DOHH2 (cell line): ENCODE data around the gene MLLT10.

ENCODE experiments used
- EZH2phosphoT487 ChIP-seq: fragments of 200-600 bp; sonication (generic); IDR thresholded peaks from 2 replicates; pipeline ENCODE4 v1.6.1; 2017; ENCODE audit warnings: borderline replicate concordance, mild to moderate bottlenecking, antibody characterized with exemption, low read length, moderate library complexity, mixed read lengths
- TF ChIP-seq, protein P1 (sequence below): fragments of 200-600 bp; sonication (generic); IDR thresholded peaks from one replicate; pipeline ENCODE4 v1.5.1; 2014; ENCODE audit warnings: antibody characterized with exemption, mild to moderate bottlenecking, low read depth, low read length; ENCODE audit not compliant: poor library complexity, severe bottlenecking

- TF ChIP-seq, protein P1, sequence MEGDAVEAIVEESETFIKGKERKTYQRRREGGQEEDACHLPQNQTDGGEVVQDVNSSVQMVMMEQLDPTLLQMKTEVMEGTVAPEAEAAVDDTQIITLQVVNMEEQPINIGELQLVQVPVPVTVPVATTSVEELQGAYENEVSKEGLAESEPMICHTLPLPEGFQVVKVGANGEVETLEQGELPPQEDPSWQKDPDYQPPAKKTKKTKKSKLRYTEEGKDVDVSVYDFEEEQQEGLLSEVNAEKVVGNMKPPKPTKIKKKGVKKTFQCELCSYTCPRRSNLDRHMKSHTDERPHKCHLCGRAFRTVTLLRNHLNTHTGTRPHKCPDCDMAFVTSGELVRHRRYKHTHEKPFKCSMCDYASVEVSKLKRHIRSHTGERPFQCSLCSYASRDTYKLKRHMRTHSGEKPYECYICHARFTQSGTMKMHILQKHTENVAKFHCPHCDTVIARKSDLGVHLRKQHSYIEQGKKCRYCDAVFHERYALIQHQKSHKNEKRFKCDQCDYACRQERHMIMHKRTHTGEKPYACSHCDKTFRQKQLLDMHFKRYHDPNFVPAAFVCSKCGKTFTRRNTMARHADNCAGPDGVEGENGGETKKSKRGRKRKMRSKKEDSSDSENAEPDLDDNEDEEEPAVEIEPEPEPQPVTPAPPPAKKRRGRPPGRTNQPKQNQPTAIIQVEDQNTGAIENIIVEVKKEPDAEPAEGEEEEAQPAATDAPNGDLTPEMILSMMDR: no peak
- no peak for TF ChIP-seq EZH2phosphoT487
These were observed 116.3 kb downstream of the MLLT10 start for GRCh38 chr10:21650353-21650752.
